CD4-positive, alpha-beta T cell (primary cell): ENCODE results near the gene TEX52. TPM values are rescaled to one million over a fixed set of nuclear protein-coding genes. Genes with fewer than 3 reads are reported as not detected.

Source experiments
- ATAC-seq: fragments of 200-7000 bp; cut with Tn5 transposase; one replicate; pipeline ENCODE4 v1.10.0; 2022; ENCODE audit warnings: mild to moderate bottlenecking; ENCODE audit not compliant: poor library complexity
- CTCF ChIA-PET: fragments of 350-600 bp; sonication (Branson Sonifier 250); formaldehyde crosslinking; loops from one replicate; lab custom pipeline; 2021; ENCODE audit warnings: antibody characterized with exemption, inconsistent platforms; lab: Charles Lee
- POLR2A ChIA-PET: fragments of 350-600 bp; sonication (Branson Sonifier 250); formaldehyde crosslinking; loops from one replicate; lab custom pipeline; 2021; ENCODE audit warnings: antibody characterized with exemption, inconsistent platforms; lab: Charles Lee
- DNase-seq, 14 experiments: peaks; one replicate each; pipeline ENCODE4 v3.0.0-alpha.2; 2013 to 2020; ENCODE audit warnings: mixed read lengths in 2 of 14
- H3K27ac ChIP-seq, 2 donors: one replicate each; pipeline versions ENCODE4 v1.5.1 to v1.7.0; 2013; ENCODE audit warnings: low read length in 2 of 2, low read depth in 1 of 2, mild to moderate bottlenecking in 1 of 2
- H3K27me3 ChIP-seq, 2 experiments: 1 replicate in 1 of 2; 2 replicates in 1 of 2; pipeline versions ENCODE4 v1.6.1 to v1.7.0; 2013; ENCODE audit warnings: low read length in 2 of 2, control low read depth in 1 of 2, mild to moderate bottlenecking in 1 of 2, moderate library complexity in 1 of 2; ENCODE audit not compliant: insufficient read depth in 2 of 2, control insufficient read depth in 1 of 2
- H3K36me3 ChIP-seq: one replicate; pipeline ENCODE4 v1.6.1; 2013; ENCODE audit warnings: low read length, control low read depth; ENCODE audit not compliant: insufficient read depth
- H3K4me1 ChIP-seq: one replicate; pipeline ENCODE4 v1.6.1; 2013; ENCODE audit warnings: low read length, control low read depth; ENCODE audit not compliant: insufficient read depth
- H3K4me3 ChIP-seq: one replicate; pipeline ENCODE4 v1.5.1; 2013; ENCODE audit warnings: mild to moderate bottlenecking, low read length, moderate library complexity
- H3K9me3 ChIP-seq, 2 experiments: 1 replicate in 1 of 2; 2 replicates in 1 of 2; pipeline versions ENCODE4 v1.6.1 to v1.7.0; 2013; ENCODE audit warnings: low read length in 2 of 2, mild to moderate bottlenecking in 2 of 2, control low read depth in 1 of 2, moderate library complexity in 1 of 2; ENCODE audit not compliant: control insufficient read depth in 1 of 2, insufficient read depth in 1 of 2
- H3K27ac Mint-ChIP-seq: one replicate; pipeline ENCODE4 v1.8.0; 2020; ENCODE audit warnings: mixed read lengths
- H3K27me3 Mint-ChIP-seq: one replicate; pipeline ENCODE4 v1.8.0; 2021; ENCODE audit warnings: mixed read lengths
- H3K36me3 Mint-ChIP-seq: one replicate; pipeline ENCODE4 v1.8.0; 2021; ENCODE audit warnings: low read depth, mixed read lengths
- H3K4me1 Mint-ChIP-seq: one replicate; pipeline ENCODE4 v1.8.0; 2021; ENCODE audit warnings: low read depth, mixed read lengths
- H3K4me3 Mint-ChIP-seq: one replicate; pipeline ENCODE4 v1.8.0; 2020; ENCODE audit warnings: mild to moderate bottlenecking, mixed read lengths
- H3K9me3 Mint-ChIP-seq: one replicate; pipeline ENCODE4 v1.8.0; 2020; ENCODE audit warnings: mixed read lengths
- intact Hi-C, 2 experiments: fragments of 100-400 bp; cut with DNase I in 1 of 2; cut with micrococcal nuclease in 1 of 2; formaldehyde crosslinking; loops; one replicate each; pipeline versions ENCODE4 v1.15.1 to v1.9.0; 2023 to 2025; cut with DNase I, micrococcal nuclease
- total RNA-seq, 174 experiments: library from RNA in 2 of 174; stranded (reverse) in 2 of 174; gene quantifications; one replicate each; pipeline ENCODE4 v1.2.3 and lab custom pipeline; 2021 to 2026
- TF ChIP-seq, protein P1 (sequence below): fragments of 200-600 bp; IDR thresholded peaks from one replicate; pipeline ENCODE4 v1.8.0; 2022; ENCODE audit warnings: antibody characterized with exemption, mild to moderate bottlenecking

TEX52 gene
- total RNA-seq, 2 experiments from 2014 or later = not detected

DNA sequence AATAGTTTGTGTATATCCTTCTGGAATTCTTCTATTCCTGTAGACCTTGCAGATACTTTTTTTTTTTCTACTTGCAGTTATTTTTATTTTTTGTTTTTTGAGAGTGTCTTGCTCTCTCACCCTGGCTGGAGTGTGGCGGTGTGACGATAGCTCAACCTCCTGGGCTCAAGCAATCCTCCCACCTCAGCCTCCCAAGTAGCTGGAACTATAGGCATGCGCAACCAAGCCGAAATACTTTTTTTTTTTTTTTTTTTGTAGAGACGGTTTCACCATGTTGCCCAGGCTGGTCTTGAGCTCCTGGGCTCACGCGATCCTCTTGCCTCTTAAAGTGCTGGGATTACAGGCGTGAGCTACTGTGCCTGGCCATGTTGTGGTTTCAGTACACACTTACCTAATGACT lies 43.8 kb upstream of the TEX52 start:
- TF ChIP-seq, protein P1, sequence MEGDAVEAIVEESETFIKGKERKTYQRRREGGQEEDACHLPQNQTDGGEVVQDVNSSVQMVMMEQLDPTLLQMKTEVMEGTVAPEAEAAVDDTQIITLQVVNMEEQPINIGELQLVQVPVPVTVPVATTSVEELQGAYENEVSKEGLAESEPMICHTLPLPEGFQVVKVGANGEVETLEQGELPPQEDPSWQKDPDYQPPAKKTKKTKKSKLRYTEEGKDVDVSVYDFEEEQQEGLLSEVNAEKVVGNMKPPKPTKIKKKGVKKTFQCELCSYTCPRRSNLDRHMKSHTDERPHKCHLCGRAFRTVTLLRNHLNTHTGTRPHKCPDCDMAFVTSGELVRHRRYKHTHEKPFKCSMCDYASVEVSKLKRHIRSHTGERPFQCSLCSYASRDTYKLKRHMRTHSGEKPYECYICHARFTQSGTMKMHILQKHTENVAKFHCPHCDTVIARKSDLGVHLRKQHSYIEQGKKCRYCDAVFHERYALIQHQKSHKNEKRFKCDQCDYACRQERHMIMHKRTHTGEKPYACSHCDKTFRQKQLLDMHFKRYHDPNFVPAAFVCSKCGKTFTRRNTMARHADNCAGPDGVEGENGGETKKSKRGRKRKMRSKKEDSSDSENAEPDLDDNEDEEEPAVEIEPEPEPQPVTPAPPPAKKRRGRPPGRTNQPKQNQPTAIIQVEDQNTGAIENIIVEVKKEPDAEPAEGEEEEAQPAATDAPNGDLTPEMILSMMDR = no peak

DNA sequence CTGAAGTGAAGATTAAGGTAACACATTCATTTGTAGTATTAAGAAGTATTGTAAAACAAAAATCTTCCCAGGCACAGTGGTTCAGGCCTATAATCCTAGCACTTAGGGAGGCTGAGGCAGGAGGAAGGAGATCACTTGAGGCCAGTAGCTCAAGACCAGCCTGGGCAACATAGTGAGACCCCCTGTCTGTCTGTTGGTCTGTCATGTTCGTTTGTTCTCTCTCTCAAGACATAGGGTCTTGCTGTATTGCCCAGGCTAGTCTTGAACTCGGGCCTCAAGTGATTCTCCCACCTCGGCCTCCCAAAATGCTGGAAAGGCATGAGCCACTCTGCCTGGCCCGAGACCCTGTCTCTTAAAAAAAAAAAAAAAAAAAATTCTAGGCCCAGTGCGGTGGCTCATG lies 40.6 kb upstream of the TEX52 start:
- Histone ChIP-seq H3K36me3 (no peaks in the 10 kb centered on the region), H3K27me3 (no peaks in the 10 kb centered on the region), H3K4me3 (no peak overlapping the region), H3K9me3 (no peaks in the 10 kb centered on the region), H3K4me1 (no peaks in the 10 kb centered on the region), H3K27ac (no peak overlapping the region)
- H3K36me3 Mint-ChIP-seq = no peaks in the 10 kb centered on the region
- peaks cover 4% of the 10 kb centered on the region for H3K4me1 Mint-ChIP-seq
- H3K9me3 Mint-ChIP-seq = no peaks in the 10 kb centered on the region
- DNase-seq = no peak
- CTCF ChIA-PET = no interaction called here
- no peaks in the 10 kb centered on the region for H3K27me3 Mint-ChIP-seq
- TF ChIP-seq, protein P1 = no peak
- no peak overlapping the region for H3K27ac Mint-ChIP-seq
- intact Hi-C loops = loop anchor here in 1 of 2 experiments (10.0 kb wide), 1 partner anchor 977 kb away; the partner anchor contains the start of gene PARP11
- POLR2A ChIA-PET = no interaction called here
- H3K4me3 Mint-ChIP-seq = no peak overlapping the region
- ATAC-seq = no peak

More for the DNA sequence above, 43.8 kb upstream of the TEX52 start:
- Histone ChIP-seq H3K27me3 (no peaks in the 10 kb centered on the region), H3K9me3 (no peaks in the 10 kb centered on the region), H3K4me3 (no peak overlapping the region), H3K27ac (no peak overlapping the region), H3K36me3 (no peaks in the 10 kb centered on the region), H3K4me1 (no peaks in the 10 kb centered on the region)
- intact Hi-C loops = no loop called here
- ChIA-PET POLR2A (interaction anchor here (0.6 kb wide), 1 partner anchor 13 kb away, joined by 3 read pairs; no protein-coding TSS in a partner anchor), CTCF (no interaction called here)
- no peak for DNase-seq
- Mint-ChIP-seq H3K4me1 (no peaks in the 10 kb centered on the region), H3K4me3 (no peak overlapping the region), H3K27ac (no peak overlapping the region), H3K36me3 (no peaks in the 10 kb centered on the region), H3K9me3 (no peaks in the 10 kb centered on the region), H3K27me3 (no peaks in the 10 kb centered on the region)
- no peak for ATAC-seq

DNA sequence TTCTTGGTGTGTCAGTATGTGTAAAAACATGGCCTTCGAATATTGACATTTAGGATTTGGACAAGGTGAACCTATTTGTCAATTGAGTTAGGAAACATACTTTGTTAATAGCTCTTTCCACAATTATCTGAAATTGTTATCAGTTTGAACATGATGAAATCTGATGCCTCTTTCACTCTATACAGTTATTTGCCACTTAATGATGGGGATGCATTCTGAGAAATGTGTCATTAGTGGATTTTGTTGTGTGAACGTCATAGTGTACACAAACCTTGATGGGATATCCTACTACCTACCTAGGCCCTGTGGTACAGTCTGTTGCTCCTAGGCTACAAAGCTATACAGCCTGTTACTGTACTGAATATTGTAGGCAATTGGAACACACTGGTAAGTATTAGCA lies 38.7 kb upstream of the TEX52 start:
- Mint-ChIP-seq H3K4me3 (no peak overlapping the region), H3K9me3 (no peaks in the 10 kb centered on the region), H3K36me3 (peaks cover 4% of the 10 kb centered on the region), H3K27ac (no peak overlapping the region), H3K27me3 (no peaks in the 10 kb centered on the region), H3K4me1 (peaks cover 18% of the 10 kb centered on the region)
- no peak for DNase-seq
- ChIA-PET POLR2A (no interaction called here), CTCF (no interaction called here)
- ATAC-seq = no peak
- H3K4me3 ChIP-seq = no peak overlapping the region
- intact Hi-C loops = loop anchor here in 1 of 2 experiments (10.0 kb wide), 1 partner anchor 979 kb away; the partner anchor contains the start of gene PARP11
- TF ChIP-seq, protein P1 = no peak
- no peak overlapping the region for H3K27ac ChIP-seq
- no peaks in the 10 kb centered on the region for H3K27me3 ChIP-seq
- H3K36me3 ChIP-seq = no peaks in the 10 kb centered on the region
- H3K9me3 ChIP-seq = no peaks in the 10 kb centered on the region
- H3K4me1 ChIP-seq = peaks cover 10% of the 10 kb centered on the region
